Measurements from ENCODE around the gene COL4A2. TPM values are rescaled to one million over a fixed set of nuclear protein-coding genes. Genes with fewer than 3 reads are reported as not detected.

The COL4A2 gene
- total and polyA plus RNA-seq, 9 donors = 59.5 to 171 (median 136) TPM

- H3K4me1 ChIP-seq (ENCODE audit: insufficient read depth) = peaks cover 8% of the 10 kb centered on the region
- H3K9me3 ChIP-seq = no peaks in the 10 kb centered on the region
- intact Hi-C loops (cut with DNase I) = no loop called here
- WGBS, 3 donors = 90 to 94% (median 92%) methylated on average over 13 of the region's 13 CpGs
- no peaks in the 10 kb centered on the region for H3K36me3 ChIP-seq
- no peak for TF ChIP-seq POLR2A (IDR thresholded peaks at IDR 0.05)
- no peak for TF ChIP-seq EP300 (IDR thresholded peaks at IDR 0.05)
- TF ChIP-seq, protein P1, sequence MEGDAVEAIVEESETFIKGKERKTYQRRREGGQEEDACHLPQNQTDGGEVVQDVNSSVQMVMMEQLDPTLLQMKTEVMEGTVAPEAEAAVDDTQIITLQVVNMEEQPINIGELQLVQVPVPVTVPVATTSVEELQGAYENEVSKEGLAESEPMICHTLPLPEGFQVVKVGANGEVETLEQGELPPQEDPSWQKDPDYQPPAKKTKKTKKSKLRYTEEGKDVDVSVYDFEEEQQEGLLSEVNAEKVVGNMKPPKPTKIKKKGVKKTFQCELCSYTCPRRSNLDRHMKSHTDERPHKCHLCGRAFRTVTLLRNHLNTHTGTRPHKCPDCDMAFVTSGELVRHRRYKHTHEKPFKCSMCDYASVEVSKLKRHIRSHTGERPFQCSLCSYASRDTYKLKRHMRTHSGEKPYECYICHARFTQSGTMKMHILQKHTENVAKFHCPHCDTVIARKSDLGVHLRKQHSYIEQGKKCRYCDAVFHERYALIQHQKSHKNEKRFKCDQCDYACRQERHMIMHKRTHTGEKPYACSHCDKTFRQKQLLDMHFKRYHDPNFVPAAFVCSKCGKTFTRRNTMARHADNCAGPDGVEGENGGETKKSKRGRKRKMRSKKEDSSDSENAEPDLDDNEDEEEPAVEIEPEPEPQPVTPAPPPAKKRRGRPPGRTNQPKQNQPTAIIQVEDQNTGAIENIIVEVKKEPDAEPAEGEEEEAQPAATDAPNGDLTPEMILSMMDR (IDR thresholded peaks at IDR 0.05) = no peak
- H3K27ac ChIP-seq = no peak overlapping the region
- no peak for DNase-seq
- no peaks in the 10 kb centered on the region for H3K27me3 ChIP-seq
- H3K4me3 ChIP-seq = no peak overlapping the region
These were observed 46.4 kb downstream of the COL4A2 start for GRCh38 chr13:110353339-110353977.

- H3K36me3 ChIP-seq = no peaks in the 10 kb centered on the region
- H3K27me3 ChIP-seq = no peaks in the 10 kb centered on the region
- no peak overlapping the region for H3K27ac ChIP-seq
- TF ChIP-seq, protein P1 (IDR thresholded peaks at IDR 0.05) = no peak
- TF ChIP-seq EP300 (IDR thresholded peaks at IDR 0.05) (no peak), POLR2A (IDR thresholded peaks at IDR 0.05) (no peak)
- intact Hi-C loops (cut with DNase I) = no loop called here
- no peak for DNase-seq
- peaks cover 8% of the 10 kb centered on the region for H3K4me1 ChIP-seq (ENCODE audit: insufficient read depth)
- no peaks in the 10 kb centered on the region for H3K9me3 ChIP-seq
- H3K4me3 ChIP-seq = no peak overlapping the region
- 81 to 90% (median 89%) methylated on average over 6 of the region's 6 CpGs for WGBS, 3 donors
These were observed 47.1 kb downstream of the COL4A2 start for GRCh38 chr13:110354123-110354627.

GRCh38 chr13:110354715-110355473 lies 47.8 kb downstream of the COL4A2 start:
- DNase-seq = no peak
- intact Hi-C loops (cut with DNase I) = no loop called here
- no peaks in the 10 kb centered on the region for H3K9me3 ChIP-seq
- H3K36me3 ChIP-seq = no peaks in the 10 kb centered on the region
- 87 to 88% (median 88%) methylated on average over 5 of the region's 5 CpGs for WGBS, 3 donors
- no peak overlapping the region for H3K27ac ChIP-seq
- H3K4me1 ChIP-seq (ENCODE audit: insufficient read depth) = peaks cover 7% of the 10 kb centered on the region
- no peaks in the 10 kb centered on the region for H3K27me3 ChIP-seq
- TF ChIP-seq, protein P1 (IDR thresholded peaks at IDR 0.05) = no peak
- H3K4me3 ChIP-seq = no peak overlapping the region

DNA sequence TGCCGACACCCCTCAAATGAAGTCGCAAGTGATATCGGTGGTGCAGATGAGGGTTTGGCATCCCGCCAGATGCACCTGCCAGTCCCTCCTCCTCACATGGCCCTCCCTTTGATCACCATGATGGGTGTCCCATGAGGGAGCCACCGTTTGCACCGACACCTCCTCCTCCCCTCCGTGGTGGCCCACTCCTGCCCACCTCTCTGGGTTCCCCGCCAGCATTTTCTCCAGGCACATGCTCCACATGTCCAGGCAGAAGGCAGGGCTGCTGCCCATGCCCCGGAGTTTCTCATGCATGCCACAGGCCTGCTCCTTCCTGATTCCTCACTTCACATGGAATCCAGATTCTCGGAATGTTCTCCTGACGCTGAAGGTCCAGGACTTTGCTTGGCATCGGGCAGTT lies 49.3 kb downstream of the COL4A2 start:
- 69 to 83% (median 77%) methylated on average over 12 of the region's 12 CpGs for WGBS, 3 donors
- Histone ChIP-seq H3K9me3 (no peaks in the 10 kb centered on the region), H3K4me1 (ENCODE audit: insufficient read depth) (peaks cover 9% of the 10 kb centered on the region), H3K27me3 (no peaks in the 10 kb centered on the region), H3K4me3 (no peak overlapping the region), H3K36me3 (no peaks in the 10 kb centered on the region), H3K27ac (no peak overlapping the region)
- DNase-seq = no peak
- intact Hi-C loops (cut with DNase I) = no loop called here
- TF ChIP-seq, protein P1 (IDR thresholded peaks at IDR 0.05) = no peak
- TF ChIP-seq POLR2A (IDR thresholded peaks at IDR 0.05) (no peak), EP300 (IDR thresholded peaks at IDR 0.05) (no peak)

Data from ovary (tissue), 9 donors.